HL-60 (cell line): ENCODE results near the gene CTSW.
A peak's percentile ranks its signal among the peaks of the same experiment; 100 is the strongest.

Experiments used
- DNase-seq, 2 experiments: peaks; one replicate each; pipeline ENCODE4 v3.0.0-alpha.2; 2010 to 2020; ENCODE audit warnings: low read depth in 1 of 2, low spot score in 1 of 2
- H3K27ac ChIP-seq: fragments of 250-450 bp; sonication (Bioruptor Pico); replicated peaks from 2 replicates; pipeline ENCODE4 v1.5.1; 2020; ENCODE audit warnings: mild to moderate bottlenecking, moderate library complexity
- H3K27me3 ChIP-seq: fragments of 250-450 bp; sonication (Bioruptor Pico); 2 replicates; pipeline ENCODE4 v1.5.1; 2021; ENCODE audit warnings: mild to moderate bottlenecking, moderate library complexity; ENCODE audit not compliant: insufficient read depth, poor library complexity, severe bottlenecking
- H3K4me3 ChIP-seq: replicated peaks from 2 replicates; pipeline ENCODE4 v1.5.1; 2011; ENCODE audit warnings: mild to moderate bottlenecking, control low read depth, low read length; ENCODE audit not compliant: insufficient read depth
- CTCF ChIP-seq: IDR thresholded peaks from one replicate; pipeline ENCODE4 v1.5.1; 2011; ENCODE audit warnings: low read length, control low read depth, inconsistent platforms; ENCODE audit not compliant: insufficient read depth
- GABPA ChIP-seq: IDR thresholded peaks from 2 replicates; pipeline ENCODE4 v1.6.1; 2012; ENCODE audit warnings: low read depth
- POLR2AphosphoS5 ChIP-seq: IDR thresholded peaks from 2 replicates; pipeline ENCODE4 v1.6.1; 2012; ENCODE audit warnings: low read depth
- REST ChIP-seq: IDR thresholded peaks from 2 replicates; pipeline ENCODE4 v1.6.1; 2012; ENCODE audit warnings: low read depth; ENCODE audit not compliant: insufficient replicate concordance
- SPI1 ChIP-seq: IDR thresholded peaks from 2 replicates; pipeline ENCODE4 v1.6.1; 2012; ENCODE audit warnings: low read depth, mild to moderate bottlenecking, borderline replicate concordance

Gene CTSW

DNA sequence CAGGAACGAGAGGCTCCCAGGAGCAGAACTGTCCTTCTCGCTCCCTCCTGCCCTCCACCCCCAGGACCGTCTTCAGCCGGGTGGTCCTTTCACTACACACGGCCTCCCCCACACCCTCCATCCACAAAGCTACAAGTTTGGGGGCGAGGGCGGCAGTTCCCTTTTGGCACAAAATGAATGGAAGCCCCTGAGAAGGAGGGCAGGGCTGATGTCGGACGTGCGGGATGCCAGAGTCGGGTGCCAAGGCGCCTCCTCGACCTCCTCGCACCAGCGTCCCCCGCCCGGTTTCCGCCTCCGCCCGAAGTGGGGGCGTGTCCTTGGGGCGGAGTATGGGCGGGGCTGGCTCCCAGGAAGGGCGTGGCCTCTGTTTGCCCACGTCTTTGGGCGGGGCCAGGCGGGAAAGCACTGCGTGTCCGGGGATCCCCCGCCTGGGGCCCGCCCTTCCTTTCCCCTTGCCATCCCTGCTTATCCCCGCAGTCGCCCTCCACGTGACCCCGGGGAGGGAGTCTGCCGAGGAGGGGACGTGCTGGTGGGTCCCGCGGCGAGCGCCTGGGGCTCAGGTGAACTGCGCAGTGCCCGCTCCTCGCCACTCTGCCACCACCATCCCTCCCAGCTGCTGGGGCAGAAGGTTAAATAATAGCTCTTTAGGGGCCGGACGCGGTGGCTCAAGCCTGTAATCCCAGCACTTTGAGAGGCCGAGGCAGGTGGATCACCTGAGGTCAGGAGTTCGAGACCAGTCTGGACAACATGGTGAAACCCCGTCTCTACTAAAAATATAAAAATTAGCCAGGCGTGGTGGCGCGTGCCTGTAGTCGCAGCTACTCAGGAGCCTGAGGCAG, 6.1 kb upstream of the CTSW start:
- Histone ChIP-seq H3K4me3 (peak overlapping the region; percentile 46), H3K27ac (peak overlapping the region; percentile 35), H3K27me3 (no peaks in the 10 kb centered on the region)
- TF ChIP-seq POLR2AphosphoS5 (peak; percentile 48; the same call in 1 of the 2 replicates), GABPA (no peak)
- DNase-seq: peak; percentile 88 to 93

- no peaks in the 10 kb centered on the region for H3K27me3 ChIP-seq
- no peak overlapping the region for H3K27ac ChIP-seq
- no peak for DNase-seq
- H3K4me3 ChIP-seq: no peak overlapping the region
- TF ChIP-seq SPI1: no peak
- no peak for TF ChIP-seq CTCF
- no peak for TF ChIP-seq POLR2AphosphoS5
- TF ChIP-seq REST: no peak
- no peak for TF ChIP-seq GABPA
Measured at GRCh38 chr11:65880027-65880426, 390 bp downstream of the CTSW start.

- no peak for DNase-seq
- Histone ChIP-seq H3K27me3 (no peaks in the 10 kb centered on the region), H3K4me3 (no peak overlapping the region), H3K27ac (no peak overlapping the region)
- TF ChIP-seq CTCF (no peak), GABPA (no peak), POLR2AphosphoS5 (no peak), SPI1 (no peak), REST (no peak)
Measured at GRCh38 chr11:65880844-65881421, 1.3 kb downstream of the CTSW start.
